Stomach (tissue), 4 donors: ENCODE measurements around the gene GNAO1.

Source experiments
- POLR2AphosphoS5 ChIP-seq, 3 donors: sonication (generic); formaldehyde crosslinking; IDR thresholded peaks; one replicate each; pipeline ENCODE4 v1.6.1; 2016; ENCODE audit warnings: antibody characterized with exemption in 3 of 3
- TF ChIP-seq, protein P1 (sequence below), 7 experiments: fragments of 450-650 bp in 4 of 7; fragments of 200-600 bp in 3 of 7; sonication (generic) in 3 of 7; IDR thresholded peaks; one replicate each; pipeline ENCODE4 v1.5.1; 2016 to 2019; ENCODE audit warnings: antibody characterized with exemption in 7 of 7, control low read depth in 2 of 7, mild to moderate bottlenecking in 1 of 7

DNA sequence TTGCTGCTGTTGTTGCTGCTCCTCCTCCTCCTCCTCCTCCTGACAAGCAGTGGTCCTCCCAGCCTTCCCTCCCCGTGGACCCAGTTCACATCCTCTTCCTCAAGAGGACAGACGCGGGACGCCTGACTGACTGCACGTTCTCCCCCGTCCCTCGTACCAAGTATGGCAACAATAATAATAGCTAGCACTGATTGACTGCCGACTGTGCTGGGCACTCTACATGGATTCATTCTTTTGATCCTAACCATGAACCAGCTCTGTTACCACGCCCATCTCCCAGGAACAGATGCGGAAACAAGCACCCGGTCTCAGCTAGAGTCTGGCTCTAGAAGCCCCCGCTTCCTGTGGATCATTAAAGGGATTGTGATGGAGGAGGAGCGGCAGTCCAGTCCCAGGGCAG lies 78.0 kb downstream of the GNAO1 start:
- TF ChIP-seq, protein P1, sequence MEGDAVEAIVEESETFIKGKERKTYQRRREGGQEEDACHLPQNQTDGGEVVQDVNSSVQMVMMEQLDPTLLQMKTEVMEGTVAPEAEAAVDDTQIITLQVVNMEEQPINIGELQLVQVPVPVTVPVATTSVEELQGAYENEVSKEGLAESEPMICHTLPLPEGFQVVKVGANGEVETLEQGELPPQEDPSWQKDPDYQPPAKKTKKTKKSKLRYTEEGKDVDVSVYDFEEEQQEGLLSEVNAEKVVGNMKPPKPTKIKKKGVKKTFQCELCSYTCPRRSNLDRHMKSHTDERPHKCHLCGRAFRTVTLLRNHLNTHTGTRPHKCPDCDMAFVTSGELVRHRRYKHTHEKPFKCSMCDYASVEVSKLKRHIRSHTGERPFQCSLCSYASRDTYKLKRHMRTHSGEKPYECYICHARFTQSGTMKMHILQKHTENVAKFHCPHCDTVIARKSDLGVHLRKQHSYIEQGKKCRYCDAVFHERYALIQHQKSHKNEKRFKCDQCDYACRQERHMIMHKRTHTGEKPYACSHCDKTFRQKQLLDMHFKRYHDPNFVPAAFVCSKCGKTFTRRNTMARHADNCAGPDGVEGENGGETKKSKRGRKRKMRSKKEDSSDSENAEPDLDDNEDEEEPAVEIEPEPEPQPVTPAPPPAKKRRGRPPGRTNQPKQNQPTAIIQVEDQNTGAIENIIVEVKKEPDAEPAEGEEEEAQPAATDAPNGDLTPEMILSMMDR (IDR thresholded peaks at IDR 0.05) = no peak
- TF ChIP-seq POLR2AphosphoS5 (IDR thresholded peaks at IDR 0.05) = no peak
